ENCODE data around the gene ZNF682. TPM values are rescaled to one million over a fixed set of nuclear protein-coding genes. Genes with fewer than 3 reads are reported as not detected.
"Not testable (repeated sequence)": the region's sequence is repeated elsewhere in the genome, so short reads cannot be mapped to it uniquely, and the experiment has no call there.

The ZNF682 gene
- 10 to 100 TPM in 1 of 2 experiments, 1 to 10 TPM in 1; 10.0 to 10.2 TPM for total RNA-seq

- ChIA-PET CTCF (interaction anchor here (0.8 to 1.7 kb wide), 4 partner anchors 13 to 199 kb away, joined by 3 to 4 read pairs (median 3); partner anchors contain the start of gene ZNF90), POLR2A (interaction anchor here (0.6 to 2.0 kb wide), 5 partner anchors 13 to 174 kb away, joined by 3 to 13 read pairs (median 4); partner anchors contain the start of genes ZNF253, ZNF486 and ZNF90)
Measured at GRCh38 chr19:20039203-20039723, at the start of gene ZNF682. ZNF682 (minus strand) TSS chr19:20039505; CDS start chr19:20039345, 160 bp downstream.

- POLR2A ChIA-PET, CTCF ChIA-PET: not testable (repeated sequence)
Measured at GRCh38 chr19:20082876-20083275, 43.6 kb upstream of the ZNF682 start.

DNA sequence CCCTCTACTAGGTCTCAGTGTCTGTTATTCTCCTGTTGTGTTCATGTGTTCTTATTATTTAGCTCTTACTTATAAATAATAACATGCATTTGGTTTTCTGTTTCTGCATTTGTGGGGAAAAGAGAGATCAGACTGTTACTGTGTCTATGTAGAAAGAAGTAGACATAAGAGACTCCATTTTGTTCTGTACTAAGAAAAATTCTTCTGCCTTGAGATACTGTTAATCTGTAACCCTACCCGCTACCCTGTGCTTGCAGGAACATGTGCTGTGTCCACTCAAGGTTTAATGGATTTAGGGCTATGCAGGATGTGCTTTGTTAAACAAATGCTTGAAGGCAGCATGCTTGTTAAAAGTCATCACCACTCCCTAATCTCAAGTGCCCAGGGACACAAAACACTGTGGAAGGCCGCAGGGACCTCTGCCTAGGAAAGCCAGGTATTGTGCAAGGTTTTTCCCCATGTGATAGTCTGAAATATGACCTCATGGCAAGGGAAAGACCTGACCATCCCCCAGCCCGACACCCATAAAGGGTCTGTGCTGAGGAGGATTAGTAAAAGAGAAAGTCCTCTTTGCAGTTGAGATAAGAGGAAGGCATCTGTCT, 43.0 kb upstream of the ZNF682 start:
- CTCF ChIA-PET, POLR2A ChIA-PET: not testable (repeated sequence)

GRCh38 chr19:20080656-20081055, 41.4 kb upstream of the ZNF682 start:
- ChIA-PET CTCF (no interaction called here), POLR2A (no interaction called here)

DNA sequence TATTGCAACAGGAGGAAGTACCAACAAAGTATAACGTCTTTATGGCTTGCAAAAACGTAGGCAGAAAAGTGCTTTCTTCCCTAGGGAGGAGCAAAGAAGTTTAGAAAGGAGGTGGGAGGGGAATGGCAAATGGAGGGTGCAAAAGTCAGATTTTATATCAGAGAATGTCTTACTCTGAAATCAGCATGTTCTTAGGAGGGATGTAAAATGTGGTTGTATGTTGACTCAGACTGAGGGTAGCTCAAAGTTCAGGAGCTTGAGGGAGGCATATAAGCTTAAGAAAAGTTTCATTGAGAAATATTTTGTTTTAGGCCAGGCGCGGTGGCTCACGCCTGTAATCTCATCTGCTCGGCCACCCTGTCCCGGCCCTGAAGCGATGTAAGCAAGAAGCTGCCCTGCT, 40.2 kb upstream of the ZNF682 start:
- ChIA-PET POLR2A (no interaction called here), CTCF (no interaction called here)

GRCh38 chr19:20078581-20079031, 39.3 kb upstream of the ZNF682 start:
- POLR2A ChIA-PET, result interaction anchor here (0.6 to 2.1 kb wide), 5 partner anchors 26 to 698 kb away, joined by 3 to 12 read pairs (median 9); partner anchors contain the start of genes ZNF486 and ZNF66
- CTCF ChIA-PET, result interaction anchor here (1.5 to 2.1 kb wide), 2 partner anchors 39 to 81 kb away, joined by 3 to 9 read pairs; partner anchors contain the start of gene ZNF682

DNA sequence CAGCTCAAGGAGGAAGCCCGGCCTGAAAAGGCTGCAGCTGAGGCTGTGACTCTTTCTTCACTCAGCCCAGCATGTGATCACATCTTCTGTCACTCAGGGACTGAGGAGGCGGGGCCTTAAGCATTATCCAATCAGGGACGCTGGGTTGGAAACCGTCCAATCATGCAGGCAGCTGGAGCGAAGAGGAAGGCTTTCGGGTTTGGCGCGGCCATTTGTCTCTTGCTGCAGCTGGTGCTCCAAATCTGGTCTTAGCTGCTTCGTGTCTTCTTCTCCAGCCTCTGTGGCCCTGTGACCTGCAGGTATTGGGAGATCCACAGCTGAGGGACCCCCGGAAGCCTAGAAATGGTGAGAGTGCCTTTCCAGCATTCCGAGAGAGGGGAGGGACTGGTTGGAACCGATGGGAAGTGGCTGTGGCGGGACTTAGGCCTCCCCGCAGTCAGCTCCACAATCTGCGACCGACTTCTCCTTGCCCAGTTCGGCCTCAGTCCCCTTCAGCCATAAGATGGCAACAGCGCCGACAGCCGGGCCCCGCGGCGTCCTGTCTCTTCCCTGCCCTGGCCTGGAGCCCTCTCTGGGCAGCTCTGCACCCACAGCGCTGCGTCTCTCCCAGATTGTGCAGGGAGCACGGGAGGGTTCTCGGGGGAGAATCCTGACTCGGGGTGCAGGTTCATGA, 38.6 kb upstream of the ZNF682 start, which contains the start of gene ZNF90:
ZNF90 (plus strand) TSS at position 210 of the 673 bp plus-strand sequence; CDS start at position 343, 133 bp downstream.
- POLR2A ChIA-PET, result interaction anchor here (0.6 to 2.1 kb wide), 5 partner anchors 26 to 698 kb away, joined by 3 to 12 read pairs (median 4); partner anchors contain the start of genes ZNF486, ZNF66 and ZNF682
- CTCF ChIA-PET, result interaction anchor here (0.6 to 2.1 kb wide), 3 partner anchors 38 to 363 kb away, joined by 3 to 9 read pairs (median 3); partner anchors contain the start of gene ZNF682

- ChIA-PET POLR2A (no interaction called here), CTCF (no interaction called here)
Measured at GRCh38 chr19:20072936-20073335, 33.6 kb upstream of the ZNF682 start.

GRCh38 chr19:20070691-20071090, 31.4 kb upstream of the ZNF682 start:
- CTCF ChIA-PET, result no interaction called here

DNA sequence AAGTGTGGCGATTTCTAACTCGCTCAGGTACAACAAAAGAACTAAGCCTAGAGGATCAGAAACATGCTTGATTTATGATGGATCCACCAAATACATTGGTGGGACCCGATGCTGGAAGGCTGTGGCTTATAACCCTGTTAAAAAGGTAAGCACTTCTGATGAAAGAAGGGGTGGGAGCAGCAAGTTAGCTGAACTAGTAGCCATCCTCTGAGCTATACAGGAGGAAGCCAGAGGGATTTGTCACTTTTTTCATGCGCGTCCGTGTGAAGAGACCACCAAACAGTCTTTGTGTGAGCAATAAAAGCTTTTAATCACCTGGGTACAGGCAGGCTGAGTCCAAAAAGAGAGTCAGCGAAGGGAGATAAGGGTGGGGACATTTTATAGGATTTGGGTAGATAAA, 29.3 kb upstream of the ZNF682 start:
- POLR2A ChIA-PET, CTCF ChIA-PET: not testable (repeated sequence)

More at GRCh38 chr19:20070691-20071090, 31.4 kb upstream of the ZNF682 start:
- POLR2A ChIA-PET, result no interaction called here

- ChIA-PET CTCF (no interaction called here), POLR2A (no interaction called here)
Measured at GRCh38 chr19:20067943-20068342, 28.6 kb upstream of the ZNF682 start.

GRCh38 chr19:20066861-20067260, 27.6 kb upstream of the ZNF682 start:
- CTCF ChIA-PET, result no interaction called here

DNA sequence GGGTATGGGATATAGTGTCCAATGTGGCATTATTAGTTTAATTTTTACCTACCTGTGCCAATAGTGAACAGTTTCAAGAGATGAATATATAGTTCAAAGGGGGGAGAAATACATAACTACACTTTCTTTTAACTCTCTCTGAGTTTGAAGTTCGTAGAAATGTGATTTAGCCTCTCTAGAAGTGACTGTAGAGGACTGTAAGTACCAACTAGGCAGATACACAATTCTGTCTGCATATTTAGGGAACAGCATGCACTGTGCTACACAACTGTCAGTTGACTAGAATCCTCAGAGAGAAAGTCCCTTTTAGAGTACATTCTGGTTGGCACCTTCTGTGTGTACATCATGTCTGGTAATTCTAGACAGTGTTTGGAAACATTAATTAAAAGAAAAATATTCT, 21.0 kb upstream of the ZNF682 start:
- CTCF ChIA-PET, result no interaction called here
- POLR2A ChIA-PET, result no interaction called here

More at GRCh38 chr19:20066861-20067260, 27.6 kb upstream of the ZNF682 start:
- POLR2A ChIA-PET, result no interaction called here

- POLR2A ChIA-PET, CTCF ChIA-PET: not testable (repeated sequence)
Measured at GRCh38 chr19:20058738-20059137, 19.4 kb upstream of the ZNF682 start.

DNA sequence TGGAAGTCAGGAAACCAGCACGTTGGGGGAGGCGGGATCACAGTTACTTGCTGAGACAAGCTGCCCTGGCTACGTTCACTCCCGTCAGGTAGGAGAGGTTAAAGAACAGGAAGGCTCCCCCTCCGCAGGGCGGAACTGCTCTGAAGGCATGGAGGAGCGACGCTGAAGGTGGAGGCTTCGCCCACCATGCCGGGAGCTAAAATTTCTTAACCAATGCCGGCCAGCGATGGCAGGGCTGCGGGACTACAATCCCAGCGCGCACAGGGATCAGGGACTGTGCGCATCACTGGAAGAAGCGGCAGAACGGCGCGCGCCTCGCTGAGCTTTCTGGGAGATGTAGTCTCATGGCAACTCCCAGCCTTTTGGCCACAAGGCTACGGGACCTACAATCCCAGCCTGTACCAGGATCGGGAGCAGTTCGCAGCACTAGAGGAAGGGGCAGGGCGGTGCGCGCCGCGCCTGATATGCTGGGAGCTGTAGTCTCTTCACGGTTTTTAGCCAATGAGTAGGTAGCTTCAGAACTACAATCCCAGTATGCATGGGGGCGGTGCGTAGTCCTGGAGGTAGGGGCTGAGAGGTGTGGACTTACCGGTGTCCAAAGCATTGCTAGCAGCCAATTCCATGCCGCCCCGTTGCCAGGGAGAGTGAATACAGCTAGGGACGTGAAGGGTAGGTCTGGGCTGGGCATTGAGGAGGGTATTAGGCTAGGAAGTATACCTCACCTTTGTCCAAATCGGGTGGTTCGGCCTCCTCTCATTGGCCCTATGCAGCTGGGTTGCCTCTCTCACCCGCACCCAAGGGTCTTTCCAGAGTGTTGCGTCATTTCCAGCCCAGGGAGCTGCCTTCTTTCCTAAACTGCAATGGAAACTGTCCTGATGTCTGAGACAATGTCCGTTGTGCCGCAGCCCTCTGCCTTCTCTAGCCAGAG, 12.8 kb upstream of the ZNF682 start:
- CTCF ChIA-PET, result interaction anchor here (0.7 kb wide), 1 partner anchor 12 kb away, joined by 3 read pairs; the partner anchor contains the start of gene ZNF682
- POLR2A ChIA-PET, result interaction anchor here (0.6 to 1.6 kb wide), 6 partner anchors 13 to 372 kb away, joined by 3 to 11 read pairs (median 4); partner anchors contain the start of genes ZNF486, ZNF682 and ZNF90

- CTCF ChIA-PET, POLR2A ChIA-PET: not testable (repeated sequence)
Measured at GRCh38 chr19:20045742-20046141, 6.4 kb upstream of the ZNF682 start.

- CTCF ChIA-PET, result no interaction called here
- POLR2A ChIA-PET, result no interaction called here
Measured at GRCh38 chr19:20044663-20045062, 5.4 kb upstream of the ZNF682 start.

- ChIA-PET CTCF (interaction anchor here (1.4 to 1.7 kb wide), 2 partner anchors 39 to 199 kb away, joined by 3 read pairs; partner anchors contain the start of gene ZNF90), POLR2A (interaction anchor here (1.0 to 2.0 kb wide), 4 partner anchors 13 to 130 kb away, joined by 3 to 13 read pairs (median 7); partner anchors contain the start of genes ZNF486 and ZNF90)
Measured at GRCh38 chr19:20038358-20039202, 725 bp downstream of the ZNF682 start.

Data from activated CD8-positive, alpha-beta memory T cell treated with anti-CD3 and anti-CD28 coated beads for 36 hours (primary cell).